Hematopoietic multipotent progenitor cell (in vitro differentiated cells): ENCODE data around the gene PNPLA5. TPM values are rescaled to one million over a fixed set of nuclear protein-coding genes. Genes with fewer than 3 reads are reported as not detected.

Source experiments
- DNase-seq, 3 donors: peaks; one replicate each; pipeline ENCODE4 v3.0.0-alpha.2; 2011 to 2015; ENCODE audit warnings: low read depth in 2 of 3, low spot score in 2 of 3
- total RNA-seq: library from RNA; depleted of rRNA; stranded (reverse); fragments of >200 nt; gene quantifications from one replicate; pipeline ENCODE4 v1.2.3, GENCODE V29; 2012

Gene PNPLA5
- total RNA-seq, 1 donor, result not detected

- DNase-seq, result no peak
These were observed 33.5 kb downstream of the PNPLA5 start for GRCh38 chr22:43858156-43858895.

GRCh38 chr22:43857367-43857766 is 34.4 kb downstream of the PNPLA5 start:
- no peak for DNase-seq

GRCh38 chr22:43855431-43855830 is 36.4 kb downstream of the PNPLA5 start:
- no peak for DNase-seq

GRCh38 chr22:43854786-43855271 is 37.0 kb downstream of the PNPLA5 start:
- DNase-seq, result no peak

GRCh38 chr22:43854121-43854785 is 37.6 kb downstream of the PNPLA5 start:
- DNase-seq, result no peak

- no peak for DNase-seq
These were observed 38.4 kb downstream of the PNPLA5 start for GRCh38 chr22:43853328-43853931.

GRCh38 chr22:43852573-43853327 is 39.1 kb downstream of the PNPLA5 start:
- peak in 1 of 3 donors; percentile 17 for DNase-seq

- DNase-seq, result no peak
These were observed 39.9 kb downstream of the PNPLA5 start for GRCh38 chr22:43851979-43852307.

GRCh38 chr22:43851058-43851978 is 40.5 kb downstream of the PNPLA5 start:
- no peak for DNase-seq

GRCh38 chr22:43850529-43850928 is 41.3 kb downstream of the PNPLA5 start:
- DNase-seq, result no peak

GRCh38 chr22:43849731-43850130 is 42.1 kb downstream of the PNPLA5 start:
- DNase-seq, result no peak

GRCh38 chr22:43848366-43849171 is 43.2 kb downstream of the PNPLA5 start:
- peak in 2 of 3 donors; percentile 14 to 38 for DNase-seq

GRCh38 chr22:43847376-43848289 is 44.2 kb downstream of the PNPLA5 start:
- DNase-seq, result no peak

- DNase-seq, result no peak
These were observed 44.8 kb downstream of the PNPLA5 start for GRCh38 chr22:43846966-43847365.

GRCh38 chr22:43845981-43846380 is 45.8 kb downstream of the PNPLA5 start:
- DNase-seq, result no peak

GRCh38 chr22:43844560-43845545 is 47.0 kb downstream of the PNPLA5 start:
- DNase-seq, result no peak
